HG03520 (cell line): ENCODE data around the gene G6PD.

Source experiments
- ATAC-seq: cut with Tn5 transposase; IDR thresholded peaks from one replicate; pipeline ENCODE4 v1.9.1; 2021; ENCODE audit warnings: mild to moderate bottlenecking, moderate library complexity; ENCODE audit not compliant: unreplicated experiment

The G6PD gene

DNA sequence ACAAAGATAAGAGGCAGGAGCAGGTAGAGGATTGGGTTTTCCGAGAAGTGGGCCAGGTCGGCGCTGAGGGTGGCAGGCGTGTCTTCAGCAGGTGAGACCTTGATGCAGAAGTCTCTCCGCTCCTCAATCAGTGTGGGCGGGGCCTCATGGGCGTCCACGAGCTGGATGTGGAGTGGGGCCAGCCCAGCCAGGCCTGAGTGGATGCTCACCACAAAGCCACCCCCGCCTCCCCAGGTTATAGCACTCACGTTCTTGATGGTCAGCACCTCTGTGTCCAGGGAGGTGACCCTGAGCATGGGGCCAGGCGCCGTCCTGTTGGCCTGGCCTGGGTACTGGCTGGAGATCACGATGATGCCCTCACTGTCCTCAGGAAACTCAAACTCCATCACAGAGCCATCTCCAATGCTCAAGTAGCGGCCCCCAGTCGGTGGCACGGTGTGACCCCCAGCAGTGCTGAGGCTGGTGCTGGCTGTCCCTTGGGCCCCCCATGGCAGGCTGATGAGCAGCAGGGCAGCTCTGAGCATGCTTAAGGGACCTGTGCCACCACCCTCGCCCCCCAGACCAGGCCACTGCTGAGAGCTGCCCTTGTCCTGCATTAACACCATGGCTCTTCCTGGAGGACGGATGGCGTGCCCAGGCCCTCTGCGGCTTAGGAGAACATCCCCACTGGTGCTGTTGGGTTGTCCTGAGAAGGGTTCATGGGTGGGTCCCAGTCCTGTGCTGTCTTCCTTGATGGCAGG lies 58.1 kb downstream of the G6PD start:
- ATAC-seq: no peak

GRCh38 chrX:154487518-154488290 lies 58.9 kb downstream of the G6PD start:
- no peak for ATAC-seq

DNA sequence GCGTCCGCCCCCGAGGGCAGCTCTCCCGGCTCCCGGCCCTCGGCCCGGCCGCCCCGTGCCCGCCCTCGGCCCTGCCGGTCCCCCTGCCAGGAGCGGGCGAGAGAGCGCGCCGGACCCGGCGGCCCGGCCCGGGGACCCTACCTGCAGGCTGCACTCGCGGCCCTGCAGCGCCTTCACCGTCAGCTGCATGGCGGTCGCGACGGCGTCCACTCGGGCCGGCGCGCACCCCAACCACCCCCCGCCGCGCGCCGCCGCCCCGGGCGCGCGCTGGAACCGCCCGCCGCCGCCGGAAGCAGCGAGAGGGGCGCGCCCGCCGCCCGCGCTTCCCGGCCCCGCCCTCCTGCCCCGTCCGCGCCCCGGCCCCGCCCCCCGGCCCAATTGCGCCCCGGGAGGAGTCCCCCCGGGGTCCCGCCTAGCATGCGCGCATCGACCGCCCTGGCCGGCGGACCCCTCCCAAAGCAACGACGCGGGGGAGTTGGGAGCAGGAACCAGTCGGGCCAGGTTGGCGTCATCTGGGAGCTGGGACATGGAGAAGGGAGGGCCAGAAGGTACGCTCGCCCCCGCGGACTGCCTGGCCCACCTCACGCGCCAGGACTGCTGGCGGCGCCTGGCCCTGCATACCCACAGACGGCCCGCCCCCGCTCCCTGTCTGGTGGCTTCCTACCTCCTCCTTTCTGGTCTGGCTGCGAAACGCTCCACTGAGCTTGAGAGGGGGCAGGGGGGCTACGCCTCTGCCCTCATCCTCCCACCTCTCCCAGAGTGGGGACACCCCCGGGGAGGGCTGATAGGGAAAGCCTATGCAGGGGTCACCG lies 60.0 kb downstream of the G6PD start, which contains the start of gene UBL4A:
Gene UBL4A, minus strand, starts transcription at position 220 of the 812 bp plus-strand sequence. Its CDS starts 31 bp downstream, at position 189.
- no peak for ATAC-seq

DNA sequence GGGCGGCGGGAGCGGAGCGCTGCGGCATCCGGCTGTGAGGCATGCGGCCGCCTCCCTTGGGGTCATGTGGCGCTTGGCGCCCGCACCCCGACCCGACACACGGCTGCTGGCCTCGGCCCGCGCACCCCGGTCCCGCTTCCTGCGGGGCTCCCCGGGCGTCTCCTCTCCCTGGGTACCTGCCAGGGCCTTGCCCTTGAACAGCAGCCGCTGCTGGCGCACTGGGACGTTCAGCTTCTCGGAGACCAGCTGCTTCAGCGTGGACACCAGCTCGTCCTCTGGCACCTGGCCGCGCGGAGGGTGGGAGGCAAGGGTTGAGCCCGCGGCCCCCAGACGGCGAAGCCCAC lies 60.6 kb downstream of the G6PD start:
- no peak for ATAC-seq

DNA sequence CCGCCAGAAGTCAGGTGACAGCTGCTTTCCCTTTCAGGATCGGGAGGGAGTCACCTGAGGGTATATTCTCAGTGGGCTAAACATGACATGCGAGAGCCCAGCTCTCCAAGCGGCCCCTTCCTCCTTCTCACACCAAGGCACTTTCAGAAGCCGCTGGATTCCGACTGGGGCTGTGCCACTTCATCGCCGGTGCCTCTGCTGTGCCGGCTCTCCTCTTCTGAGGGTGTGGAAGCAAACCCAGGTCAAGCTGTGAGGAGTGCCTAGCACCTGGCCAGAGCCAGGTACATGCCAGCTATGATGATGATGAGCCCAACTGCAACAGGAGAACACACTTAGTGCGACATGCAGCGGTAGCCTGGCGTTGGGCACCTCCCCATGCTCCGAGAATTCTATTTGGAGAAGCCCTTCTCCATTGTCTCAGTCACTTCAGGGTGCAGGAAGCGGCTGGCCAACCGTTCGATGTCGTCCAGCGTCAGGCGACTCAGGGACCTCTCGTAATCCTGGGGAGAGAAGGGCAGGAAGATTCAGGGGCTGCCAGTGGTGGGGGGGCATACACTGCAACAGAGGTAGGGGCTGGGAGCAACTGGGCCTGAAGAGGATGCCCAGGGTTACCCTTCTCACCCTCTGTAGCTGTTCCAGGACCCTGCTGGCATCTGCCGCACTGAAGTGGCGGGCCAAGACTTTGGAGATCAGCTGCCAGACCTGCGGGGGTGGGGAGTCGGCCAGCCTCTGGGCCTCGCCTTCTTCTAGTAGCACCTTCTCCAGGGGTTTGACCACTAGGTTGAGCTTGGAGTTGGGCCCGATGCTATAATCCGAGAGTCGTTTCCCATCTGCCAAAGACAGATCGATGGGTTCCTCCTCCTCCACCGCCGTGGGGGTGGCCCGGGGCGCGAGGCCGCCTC lies 61.2 kb downstream of the G6PD start:
- ATAC-seq: no peak

GRCh38 chrX:154484255-154485149 lies 62.1 kb downstream of the G6PD start:
- no peak for ATAC-seq

DNA sequence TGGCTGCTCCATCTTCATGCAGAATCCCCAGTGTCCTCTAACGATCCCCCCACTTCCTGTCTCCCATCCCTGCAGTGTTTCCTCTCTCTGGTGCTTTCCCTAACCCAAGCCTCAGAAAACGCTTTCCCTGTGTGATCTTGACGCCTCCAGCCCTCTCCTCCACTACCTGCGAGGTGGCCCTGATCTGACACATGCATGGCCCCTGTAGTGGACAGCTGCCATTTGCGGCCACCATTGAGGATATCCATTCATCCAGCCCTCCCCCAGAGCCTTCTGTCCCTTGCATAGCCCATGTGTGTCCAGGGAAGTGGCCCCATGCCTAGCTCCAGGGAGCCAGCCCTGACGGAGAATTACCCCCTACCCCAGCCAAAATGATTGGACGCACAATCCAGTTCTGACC lies 63.3 kb downstream of the G6PD start:
- ATAC-seq: no peak

DNA sequence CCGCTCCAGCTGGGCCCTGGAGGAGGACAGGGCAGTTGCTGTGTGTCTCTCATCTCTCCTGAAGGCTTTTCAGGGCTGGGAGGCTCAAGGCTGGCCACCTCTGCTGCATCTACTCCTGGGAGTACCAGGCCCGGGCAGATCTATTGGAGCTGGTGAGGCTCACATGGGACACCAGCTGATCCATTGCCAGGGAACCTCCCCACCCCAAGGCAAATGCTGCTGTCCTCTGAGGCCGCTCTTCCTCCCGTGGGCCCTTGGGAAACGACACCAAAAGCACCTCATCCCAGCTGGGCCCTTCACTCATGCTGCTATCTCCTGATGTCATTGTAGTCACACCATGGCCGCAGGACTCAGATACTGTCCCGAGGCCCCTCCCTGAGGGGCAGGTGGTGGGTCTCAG lies 63.9 kb downstream of the G6PD start:
- no peak for ATAC-seq

GRCh38 chrX:154481911-154482601 lies 64.6 kb downstream of the G6PD start:
- no peak for ATAC-seq
